ENCODE data around the gene GPR152. TPM values are rescaled to one million over a fixed set of nuclear protein-coding genes. Genes with fewer than 3 reads are reported as not detected.

The GPR152 gene
- total and polyA plus RNA-seq, 4 experiments from 2014 or later = 0.35 to 1.7 TPM; not detected in 2

- no peaks in the 10 kb centered on the region for H3K9me3 ChIP-seq (ENCODE audit: control insufficient read depth in 1 of 2, low read length in 2 of 2)
- Mint-ChIP-seq H3K27me3 (no peaks in the 10 kb centered on the region), H3K9me3 (no peaks in the 10 kb centered on the region), H3K36me3 (peaks cover 12 to 47% of the 10 kb centered on the region in 2 donors), H3K4me3 (no peak overlapping the region), H3K4me1 (peaks cover 8 to 15% (median 12%) of the 10 kb centered on the region in 4 donors), H3K27ac (peak overlapping the region in 1 of 7 donors; percentile 25)
- no peak overlapping the region for H3K4me3 ChIP-seq (ENCODE audit: low read length in 2 of 2)
- no peak overlapping the region for H3K27ac ChIP-seq (ENCODE audit: low read depth, low read length)
- H3K27me3 ChIP-seq (ENCODE audit: insufficient read depth, low read length) = no peaks in the 10 kb centered on the region
- ChIA-PET CTCF (ENCODE audit: partially characterized antibody) (no interaction called here), POLR2A (ENCODE audit: partially characterized antibody) (no interaction called here)
- H3K36me3 ChIP-seq (ENCODE audit: insufficient read depth, low read length) = peaks cover 37% of the 10 kb centered on the region
- peaks cover 14% of the 10 kb centered on the region for H3K4me1 ChIP-seq (ENCODE audit: insufficient read depth, low read length)
- no peak for DNase-seq
- intact Hi-C loops (cut with micrococcal nuclease) = no loop called here
Measured at GRCh38 chr11:67497656-67498291, 45.2 kb upstream of the GPR152 start.

DNA sequence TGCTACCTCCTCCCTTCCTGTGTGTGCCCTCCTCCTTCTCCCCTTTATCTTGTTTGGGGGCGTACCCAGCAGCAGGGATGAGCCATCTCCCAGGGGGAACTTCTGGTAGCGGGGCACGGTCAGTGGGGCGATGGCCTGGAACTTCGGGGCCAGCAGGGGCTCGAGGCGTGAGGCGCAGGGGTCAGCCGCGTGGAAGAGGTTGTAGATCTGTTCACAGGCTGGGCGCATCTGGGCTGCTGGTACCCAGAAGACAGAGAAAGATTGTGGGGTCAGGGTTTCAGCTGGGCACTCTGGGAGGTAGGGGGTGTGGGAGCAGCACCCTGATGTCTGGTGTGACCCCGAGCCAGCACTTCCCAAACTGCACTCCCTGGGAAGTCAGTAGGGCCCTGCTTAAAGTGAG lies 43.6 kb upstream of the GPR152 start:
- POLR2A ChIA-PET (ENCODE audit: partially characterized antibody) = interaction anchor here (1.2 to 16.2 kb wide), 4 partner anchors 60 to 94 kb away, joined by 3 to 279 read pairs (median 4); partner anchors contain the start of genes PTPRCAP and TBC1D10C
- H3K36me3 Mint-ChIP-seq = peaks cover 10 to 47% of the 10 kb centered on the region in 2 donors

GRCh38 chr11:67495234-67496005 lies 42.9 kb upstream of the GPR152 start:
- Histone ChIP-seq H3K4me1 (ENCODE audit: insufficient read depth, low read length) (peaks cover 4% of the 10 kb centered on the region), H3K36me3 (ENCODE audit: insufficient read depth, low read length) (peaks cover 33% of the 10 kb centered on the region), H3K27ac (ENCODE audit: low read depth, low read length) (no peak overlapping the region), H3K27me3 (ENCODE audit: insufficient read depth, low read length) (no peaks in the 10 kb centered on the region), H3K9me3 (ENCODE audit: control insufficient read depth in 1 of 2, low read length in 2 of 2) (no peaks in the 10 kb centered on the region), H3K4me3 (ENCODE audit: low read length in 2 of 2) (no peak overlapping the region)
- POLR2A ChIA-PET (ENCODE audit: partially characterized antibody) = interaction anchor here (0.8 to 16.2 kb wide), 5 partner anchors 8 to 93 kb away, joined by 3 to 279 read pairs (median 3); partner anchors contain the start of genes PTPRCAP and TBC1D10C
- intact Hi-C loops (cut with micrococcal nuclease) = no loop called here
- peak overlapping the region in 1 of 7 donors; percentile 48 for H3K27ac Mint-ChIP-seq
- no peaks in the 10 kb centered on the region for H3K9me3 Mint-ChIP-seq
- CTCF ChIA-PET (ENCODE audit: partially characterized antibody) = no interaction called here
- H3K4me1 Mint-ChIP-seq = peaks cover 0 to 6% (median 1%) of the 10 kb centered on the region in 4 donors
- no peak overlapping the region for H3K4me3 Mint-ChIP-seq
- DNase-seq = no peak
- no peaks in the 10 kb centered on the region for H3K27me3 Mint-ChIP-seq
- peaks cover 3 to 46% of the 10 kb centered on the region in 2 donors for H3K36me3 Mint-ChIP-seq

More for the DNA sequence above, 43.6 kb upstream of the GPR152 start:
- CTCF ChIA-PET (ENCODE audit: partially characterized antibody) = no interaction called here
- Mint-ChIP-seq H3K9me3 (no peaks in the 10 kb centered on the region), H3K4me1 (peaks cover 7 to 9% (median 8%) of the 10 kb centered on the region in 4 donors), H3K27me3 (no peaks in the 10 kb centered on the region), H3K4me3 (no peak overlapping the region), H3K27ac (peak overlapping the region in 2 of 7 donors; percentile 11 to 42)
- no peak overlapping the region for H3K27ac ChIP-seq (ENCODE audit: low read depth, low read length)
- H3K36me3 ChIP-seq (ENCODE audit: insufficient read depth, low read length) = peaks cover 33% of the 10 kb centered on the region
- H3K27me3 ChIP-seq (ENCODE audit: insufficient read depth, low read length) = no peaks in the 10 kb centered on the region
- H3K4me1 ChIP-seq (ENCODE audit: insufficient read depth, low read length) = peaks cover 10% of the 10 kb centered on the region
- no peaks in the 10 kb centered on the region for H3K9me3 ChIP-seq (ENCODE audit: control insufficient read depth in 1 of 2, low read length in 2 of 2)
- no peak for DNase-seq
- intact Hi-C loops (cut with micrococcal nuclease) = no loop called here
- no peak overlapping the region for H3K4me3 ChIP-seq (ENCODE audit: low read length in 2 of 2)

GRCh38 chr11:67494371-67495233 lies 42.1 kb upstream of the GPR152 start:
- no peak for DNase-seq
- no peaks in the 10 kb centered on the region for H3K9me3 Mint-ChIP-seq
- POLR2A ChIA-PET (ENCODE audit: partially characterized antibody) = interaction anchor here (0.8 to 16.2 kb wide), 4 partner anchors 8 to 74 kb away, joined by 3 to 279 read pairs (median 22); partner anchors contain the start of genes PITPNM1 and PTPRCAP
- Histone ChIP-seq H3K9me3 (ENCODE audit: control insufficient read depth in 1 of 2, low read length in 2 of 2) (no peaks in the 10 kb centered on the region), H3K27ac (ENCODE audit: low read depth, low read length) (no peak overlapping the region), H3K36me3 (ENCODE audit: insufficient read depth, low read length) (peaks cover 33% of the 10 kb centered on the region), H3K27me3 (ENCODE audit: insufficient read depth, low read length) (no peaks in the 10 kb centered on the region), H3K4me1 (ENCODE audit: insufficient read depth, low read length) (no peaks in the 10 kb centered on the region), H3K4me3 (ENCODE audit: low read length in 2 of 2) (no peak overlapping the region)
- H3K27me3 Mint-ChIP-seq = no peaks in the 10 kb centered on the region
- H3K36me3 Mint-ChIP-seq = peaks cover 10 to 52% of the 10 kb centered on the region in 2 donors
- peaks cover 3 to 9% (median 4%) of the 10 kb centered on the region in 4 donors for H3K4me1 Mint-ChIP-seq
- CTCF ChIA-PET (ENCODE audit: partially characterized antibody) = no interaction called here
- intact Hi-C loops (cut with micrococcal nuclease) = no loop called here
- H3K4me3 Mint-ChIP-seq = no peak overlapping the region
- peak overlapping the region in 1 of 7 donors; percentile 30 for H3K27ac Mint-ChIP-seq

DNA sequence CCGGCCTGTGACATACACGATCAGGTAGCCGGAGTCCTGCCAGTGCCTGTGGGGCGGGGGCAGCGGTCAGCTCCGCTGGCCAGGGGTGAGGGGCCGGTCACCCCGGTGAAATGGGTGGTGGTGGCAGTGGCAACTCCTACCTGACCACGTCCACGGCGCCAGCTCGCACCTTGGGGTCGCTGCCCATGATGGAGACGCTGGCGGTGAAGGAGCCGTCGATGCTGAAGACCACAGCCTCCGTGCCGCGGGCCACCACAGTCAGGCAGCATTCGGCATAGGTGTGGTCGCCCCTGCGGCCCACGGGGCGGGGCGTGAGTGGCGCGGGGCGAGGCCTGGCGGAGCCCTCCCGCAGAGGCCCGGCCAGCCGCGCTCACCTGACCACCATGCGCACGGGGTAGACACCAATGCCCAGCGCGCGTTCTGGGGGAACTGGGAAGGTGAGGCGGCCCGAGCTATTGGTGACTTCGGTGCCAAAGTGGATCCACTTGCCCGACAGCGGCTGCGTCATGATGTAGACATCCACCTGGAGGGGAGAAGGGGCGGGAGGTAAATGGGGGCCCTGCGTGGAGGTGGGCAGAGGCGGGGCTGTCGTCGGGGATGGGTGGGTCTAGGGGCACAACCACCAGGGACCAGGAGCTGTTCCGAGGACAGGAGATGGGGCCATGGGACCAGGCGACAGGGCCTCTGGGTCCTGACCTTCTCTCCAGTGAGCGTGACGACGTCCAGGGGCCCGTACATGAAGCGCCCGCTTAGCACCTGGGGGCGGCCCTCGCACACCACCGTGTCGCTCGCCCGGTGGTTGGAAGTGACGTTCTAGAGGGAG lies 41.2 kb upstream of the GPR152 start:
- Histone ChIP-seq H3K27me3 (ENCODE audit: insufficient read depth, low read length) (no peaks in the 10 kb centered on the region), H3K4me3 (ENCODE audit: low read length in 2 of 2) (no peak overlapping the region), H3K4me1 (ENCODE audit: insufficient read depth, low read length) (peaks cover 8% of the 10 kb centered on the region), H3K27ac (ENCODE audit: low read depth, low read length) (no peak overlapping the region), H3K9me3 (ENCODE audit: control insufficient read depth in 1 of 2, low read length in 2 of 2) (no peaks in the 10 kb centered on the region), H3K36me3 (ENCODE audit: insufficient read depth, low read length) (peaks cover 40% of the 10 kb centered on the region)
- H3K9me3 Mint-ChIP-seq = no peaks in the 10 kb centered on the region
- ChIA-PET POLR2A (ENCODE audit: partially characterized antibody) (interaction anchor here (3.3 to 16.2 kb wide), 4 partner anchors 10 to 92 kb away, joined by 30 to 279 read pairs (median 117); partner anchors contain the start of genes AIP, PITPNM1, PPP1CA and PTPRCAP), CTCF (ENCODE audit: partially characterized antibody) (no interaction called here)
- peaks cover 9 to 52% of the 10 kb centered on the region in 2 donors for H3K36me3 Mint-ChIP-seq
- no peaks in the 10 kb centered on the region for H3K27me3 Mint-ChIP-seq
- intact Hi-C loops (cut with micrococcal nuclease) = no loop called here
- H3K4me1 Mint-ChIP-seq = peaks cover 4 to 11% (median 7%) of the 10 kb centered on the region in 4 donors
- no peak overlapping the region for H3K27ac Mint-ChIP-seq
- no peak for DNase-seq
- no peak overlapping the region for H3K4me3 Mint-ChIP-seq

DNA sequence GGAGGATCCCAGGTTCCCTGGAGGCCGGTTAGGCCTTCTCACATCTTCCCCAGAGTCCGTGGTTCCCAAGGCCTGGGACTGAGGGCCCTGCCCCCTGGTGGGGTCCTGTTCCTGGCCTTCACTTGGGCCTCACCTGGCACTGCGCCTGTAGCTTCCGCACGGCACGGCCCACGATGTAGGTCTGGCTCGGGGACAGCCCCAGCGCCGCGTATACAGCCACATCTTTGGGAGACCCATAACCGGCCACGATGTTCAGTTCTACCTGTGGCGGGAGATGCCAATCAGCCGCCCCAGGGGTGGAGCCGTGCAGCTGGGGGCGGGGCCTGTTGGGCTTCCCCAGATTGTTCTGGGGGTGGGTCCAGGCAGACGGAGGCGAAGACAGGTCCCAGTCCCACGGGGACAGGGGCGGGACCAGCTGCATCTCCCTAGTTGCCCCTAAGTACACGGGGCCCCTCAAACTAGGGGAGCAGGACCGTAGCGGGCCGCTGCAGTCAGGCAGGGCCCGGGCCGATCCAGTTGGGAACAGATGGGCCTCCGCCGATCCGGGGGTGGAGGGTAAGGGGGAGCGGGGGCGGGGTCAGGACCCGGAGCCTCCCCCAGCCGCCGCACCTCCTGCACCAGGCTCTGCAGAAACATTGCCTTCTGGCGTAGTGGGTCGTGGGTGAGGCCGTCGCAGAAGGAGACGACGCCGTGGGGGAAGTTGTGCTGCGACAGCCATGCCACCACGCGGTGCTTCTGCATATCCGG lies 40.4 kb upstream of the GPR152 start:
- ChIA-PET POLR2A (ENCODE audit: partially characterized antibody) (interaction anchor here (1.1 to 16.2 kb wide), 8 partner anchors 8 to 140 kb away, joined by 3 to 279 read pairs (median 19); partner anchors contain the start of genes AIP, PITPNM1, PPP1CA and PTPRCAP), CTCF (ENCODE audit: partially characterized antibody) (interaction anchor here (1.4 kb wide), 1 partner anchor 10 kb away, joined by 4 read pairs; the partner anchor contains the start of gene AIP)
- intact Hi-C loops (cut with micrococcal nuclease) = no loop called here
- Histone ChIP-seq H3K4me3 (ENCODE audit: low read length in 2 of 2) (no peak overlapping the region), H3K36me3 (ENCODE audit: insufficient read depth, low read length) (peaks cover 44% of the 10 kb centered on the region), H3K27ac (ENCODE audit: low read depth, low read length) (no peak overlapping the region), H3K4me1 (ENCODE audit: insufficient read depth, low read length) (peaks cover 15% of the 10 kb centered on the region), H3K9me3 (ENCODE audit: control insufficient read depth in 1 of 2, low read length in 2 of 2) (no peaks in the 10 kb centered on the region), H3K27me3 (ENCODE audit: insufficient read depth, low read length) (no peaks in the 10 kb centered on the region)
- Mint-ChIP-seq H3K27me3 (no peaks in the 10 kb centered on the region), H3K4me1 (peaks cover 6 to 18% (median 13%) of the 10 kb centered on the region in 4 donors), H3K36me3 (peaks cover 12 to 58% of the 10 kb centered on the region in 2 donors), H3K4me3 (no peak overlapping the region), H3K27ac (peak overlapping the region in 1 of 7 donors; percentile 18), H3K9me3 (no peaks in the 10 kb centered on the region)
- DNase-seq = no peak

Data from CD4-positive, alpha-beta memory T cell (primary cell).